A673 (cell line): ENCODE results near the gene OR6K3. TPM values are rescaled to one million over a fixed set of nuclear protein-coding genes. Genes with fewer than 3 reads are reported as not detected.

Source experiments
- BruUV-seq: library from RNA; stranded (reverse); fragments of 400-500 nt; replicated peaks from 2 replicates; lab custom pipeline; 2021; lab: Mats Ljungman, UMichigan
- CTCF ChIA-PET: fragments of 300-600 bp; sonication (Branson Sonifier 250); formaldehyde crosslinking; loops from one replicate; lab custom pipeline; 2022; ENCODE audit warnings: antibody characterized with exemption; lab: Charles Lee
- POLR2A ChIA-PET: fragments of 300-600 bp; sonication (Branson Sonifier 250); formaldehyde crosslinking; loops from one replicate; lab custom pipeline; 2022; ENCODE audit warnings: antibody characterized with exemption; ENCODE audit not compliant: low non-redundant PET; lab: Charles Lee
- DNase-seq: peaks from one replicate; pipeline ENCODE4 v3.0.0-alpha.2; 2015; ENCODE audit warnings: low spot score
- H3K27ac ChIP-seq: fragments of 200-600 bp; sonication (generic); 2 replicates; pipeline ENCODE4 v1.5.1; 2016; ENCODE audit warnings: mixed run types, low read depth, mild to moderate bottlenecking, mixed read lengths, antibody characterized with exemption, low read length; ENCODE audit not compliant: poor library complexity, severe bottlenecking
- H3K27me3 ChIP-seq: fragments of 200-600 bp; sonication (generic); replicated peaks from 2 replicates; pipeline ENCODE4 v1.6.1; 2017; ENCODE audit warnings: mixed run types, low read depth, mild to moderate bottlenecking, mixed read lengths, antibody characterized with exemption, low read length; ENCODE audit not compliant: insufficient read depth, poor library complexity
- H3K36me3 ChIP-seq: fragments of 200-600 bp; sonication (generic); 2 replicates; pipeline ENCODE4 v1.6.1; 2016; ENCODE audit warnings: mixed run types, mild to moderate bottlenecking, mixed read lengths, antibody characterized with exemption, low read length; ENCODE audit not compliant: insufficient read depth, poor library complexity, severe bottlenecking
- H3K4me1 ChIP-seq: fragments of 200-600 bp; sonication (generic); 2 replicates; pipeline ENCODE4 v1.6.1; 2017; ENCODE audit warnings: mixed run types, mild to moderate bottlenecking, mixed read lengths, antibody characterized with exemption, low read length; ENCODE audit not compliant: insufficient read depth, poor library complexity, severe bottlenecking
- H3K4me3 ChIP-seq: fragments of 200-600 bp; sonication (generic); 2 replicates; pipeline ENCODE4 v1.5.1; 2016; ENCODE audit warnings: low read depth, mixed run types, mild to moderate bottlenecking, mixed read lengths, low read length; ENCODE audit not compliant: poor library complexity, severe bottlenecking
- H3K9me3 ChIP-seq: fragments of 200-600 bp; sonication (generic); 2 replicates; pipeline ENCODE4 v1.6.1; 2016; ENCODE audit warnings: mixed run types, low read depth, mild to moderate bottlenecking, mixed read lengths, antibody characterized with exemption, low read length; ENCODE audit not compliant: poor library complexity, severe bottlenecking
- EZH2 ChIP-seq: fragments of 200-600 bp; sonication (generic); IDR thresholded peaks from 2 replicates; pipeline ENCODE4 v1.6.1; 2017; ENCODE audit warnings: borderline replicate concordance, low read depth, mild to moderate bottlenecking, mixed read lengths, antibody characterized with exemption, low read length; ENCODE audit not compliant: poor library complexity, severe bottlenecking
- intact Hi-C: fragments of 100-400 bp; cut with micrococcal nuclease; formaldehyde crosslinking; loops from one replicate; pipeline ENCODE4 v1.10.0; 2022; ENCODE audit not compliant: unreplicated experiment
- total RNA-seq: library from RNA; stranded (reverse); gene quantifications from 2 replicates; pipeline ENCODE4 v1.2.3, GENCODE V29; 2021
- TF ChIP-seq, protein P1 (sequence below): fragments of 300-800, 200-600 bp; sonication (generic); conservative IDR thresholded peaks from 2 replicates; pipeline ENCODE4 v1.5.1; 2017; ENCODE audit warnings: low read depth, mild to moderate bottlenecking, antibody characterized with exemption, low read length, moderate library complexity, mixed read lengths

OR6K3 gene
- total RNA-seq, 1 experiment from 2014 or later = not detected

DNA sequence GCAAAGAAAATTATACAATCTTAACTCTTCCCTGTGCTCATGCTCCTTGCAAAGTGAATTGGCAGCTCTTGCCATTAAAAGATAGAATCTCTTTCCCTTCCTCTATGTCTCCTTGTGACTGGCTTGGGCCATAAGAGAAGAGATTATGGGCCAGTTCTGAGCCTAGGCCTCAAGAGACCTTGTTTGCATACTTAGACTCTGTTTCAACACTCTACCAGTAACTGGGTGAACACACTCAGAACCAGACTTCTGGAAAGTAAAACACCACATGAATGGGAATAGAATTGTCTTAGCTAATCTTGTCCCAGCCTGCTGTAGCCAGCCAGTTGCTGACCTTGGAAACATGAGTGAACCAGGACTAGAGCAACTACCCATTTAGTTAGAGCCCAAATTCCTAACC is 15.3 kb upstream of the OR6K3 start:
- H3K27me3 ChIP-seq = peaks cover 26% of the 10 kb centered on the region
- intact Hi-C loops = no loop called here
- TF ChIP-seq EZH2 = no peak
- TF ChIP-seq, protein P1, sequence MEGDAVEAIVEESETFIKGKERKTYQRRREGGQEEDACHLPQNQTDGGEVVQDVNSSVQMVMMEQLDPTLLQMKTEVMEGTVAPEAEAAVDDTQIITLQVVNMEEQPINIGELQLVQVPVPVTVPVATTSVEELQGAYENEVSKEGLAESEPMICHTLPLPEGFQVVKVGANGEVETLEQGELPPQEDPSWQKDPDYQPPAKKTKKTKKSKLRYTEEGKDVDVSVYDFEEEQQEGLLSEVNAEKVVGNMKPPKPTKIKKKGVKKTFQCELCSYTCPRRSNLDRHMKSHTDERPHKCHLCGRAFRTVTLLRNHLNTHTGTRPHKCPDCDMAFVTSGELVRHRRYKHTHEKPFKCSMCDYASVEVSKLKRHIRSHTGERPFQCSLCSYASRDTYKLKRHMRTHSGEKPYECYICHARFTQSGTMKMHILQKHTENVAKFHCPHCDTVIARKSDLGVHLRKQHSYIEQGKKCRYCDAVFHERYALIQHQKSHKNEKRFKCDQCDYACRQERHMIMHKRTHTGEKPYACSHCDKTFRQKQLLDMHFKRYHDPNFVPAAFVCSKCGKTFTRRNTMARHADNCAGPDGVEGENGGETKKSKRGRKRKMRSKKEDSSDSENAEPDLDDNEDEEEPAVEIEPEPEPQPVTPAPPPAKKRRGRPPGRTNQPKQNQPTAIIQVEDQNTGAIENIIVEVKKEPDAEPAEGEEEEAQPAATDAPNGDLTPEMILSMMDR = no peak
- DNase-seq = no peak
- no peaks in the 10 kb centered on the region for H3K9me3 ChIP-seq
- no peak overlapping the region for H3K4me3 ChIP-seq
- CTCF ChIA-PET = no interaction called here
- POLR2A ChIA-PET = no interaction called here
- no peaks in the 10 kb centered on the region for H3K36me3 ChIP-seq
- H3K27ac ChIP-seq = no peak overlapping the region
- H3K4me1 ChIP-seq = no peaks in the 10 kb centered on the region
- no TSS peak for BruUV-seq

DNA sequence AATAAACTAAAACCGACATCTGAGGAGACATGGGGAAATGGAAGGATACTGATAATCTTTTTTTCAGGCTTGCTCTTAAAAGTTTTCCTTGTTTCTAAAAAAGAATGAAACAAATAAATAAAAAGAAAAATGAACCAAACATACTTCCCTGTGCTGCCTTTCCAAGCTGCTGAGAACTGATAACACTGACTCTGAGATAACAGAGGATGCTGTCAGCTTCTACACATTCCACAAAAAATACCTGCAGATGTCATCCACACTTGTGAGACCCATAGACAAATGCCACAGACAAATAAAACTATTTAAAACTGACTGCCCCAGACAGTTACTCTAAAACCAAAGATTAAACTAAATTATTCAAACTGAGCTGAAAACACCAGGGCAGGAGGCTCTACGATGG is 12.0 kb upstream of the OR6K3 start:
- Histone ChIP-seq H3K9me3 (no peaks in the 10 kb centered on the region), H3K36me3 (no peaks in the 10 kb centered on the region), H3K27ac (no peak overlapping the region), H3K4me3 (no peak overlapping the region), H3K27me3 (peaks cover 23% of the 10 kb centered on the region), H3K4me1 (no peaks in the 10 kb centered on the region)
- ChIA-PET CTCF (no interaction called here), POLR2A (no interaction called here)
- TF ChIP-seq EZH2 = no peak
- TF ChIP-seq, protein P1 = no peak
- no TSS peak for BruUV-seq
- no peak for DNase-seq
- intact Hi-C loops = no loop called here

DNA sequence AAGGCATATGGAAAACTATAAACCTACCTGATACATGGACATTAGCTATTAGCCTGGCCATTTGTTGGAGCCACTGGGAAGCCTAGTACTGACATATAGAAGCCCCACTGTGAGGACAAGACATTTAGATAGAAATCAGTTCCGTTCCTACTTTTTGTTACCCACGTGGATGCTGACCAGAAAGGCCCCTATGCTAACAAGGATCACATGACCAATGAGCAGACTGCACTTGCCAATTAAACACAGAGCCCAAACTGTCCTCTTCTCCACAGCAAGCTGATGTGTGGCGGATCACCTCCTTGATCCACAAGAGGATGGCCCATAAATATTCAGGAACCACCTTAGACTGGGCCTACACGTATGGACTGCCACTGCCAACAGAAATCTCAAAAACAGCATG is 11.2 kb upstream of the OR6K3 start:
- Histone ChIP-seq H3K4me1 (no peaks in the 10 kb centered on the region), H3K27ac (no peak overlapping the region), H3K4me3 (no peak overlapping the region), H3K36me3 (no peaks in the 10 kb centered on the region), H3K27me3 (peaks cover 28% of the 10 kb centered on the region), H3K9me3 (no peaks in the 10 kb centered on the region)
- intact Hi-C loops = no loop called here
- no TSS peak for BruUV-seq
- POLR2A ChIA-PET = no interaction called here
- CTCF ChIA-PET = no interaction called here
- no peak for DNase-seq
- TF ChIP-seq, protein P1 = no peak
- TF ChIP-seq EZH2 = no peak
